Liver (tissue), 9 donors: ENCODE measurements around the gene RAD51B. TPM values are rescaled to one million over a fixed set of nuclear protein-coding genes. Genes with fewer than 3 reads are reported as not detected.

Source experiments
- DNase-seq: peaks from one replicate; pipeline ENCODE4 v3.0.0-alpha.2; 2017; ENCODE audit warnings: low spot score
- H3K27ac ChIP-seq, 2 donors: one replicate each; pipeline ENCODE4 v1.7.0; 2013; ENCODE audit warnings: inconsistent platforms in 2 of 2, low read length in 2 of 2, control low read depth in 1 of 2, low read depth in 1 of 2, mild to moderate bottlenecking in 1 of 2
- H3K27me3 ChIP-seq, 4 donors: one replicate each; pipeline versions ENCODE4 v1.6.1 to v1.7.0; 2013; ENCODE audit warnings: low read length in 3 of 4, inconsistent platforms in 1 of 4, mild to moderate bottlenecking in 1 of 4, moderate library complexity in 1 of 4; ENCODE audit not compliant: control insufficient read depth in 4 of 4, insufficient read depth in 4 of 4
- H3K36me3 ChIP-seq, 4 donors: one replicate each; pipeline versions ENCODE4 v1.6.1 to v1.7.0; 2013; ENCODE audit warnings: low read length in 3 of 4, mild to moderate bottlenecking in 3 of 4, low read depth in 1 of 4, moderate library complexity in 1 of 4; ENCODE audit not compliant: control insufficient read depth in 4 of 4, insufficient read depth in 3 of 4
- H3K4me1 ChIP-seq, 4 donors: one replicate each; pipeline versions ENCODE4 v1.6.1 to v1.7.0; 2013; ENCODE audit warnings: low read length in 3 of 4, mild to moderate bottlenecking in 3 of 4, moderate library complexity in 1 of 4; ENCODE audit not compliant: control insufficient read depth in 4 of 4, insufficient read depth in 4 of 4
- H3K4me3 ChIP-seq, 3 donors: one replicate each; pipeline versions ENCODE4 v1.6.1 to v1.7.0; 2013; ENCODE audit warnings: low read length in 3 of 3, control low read depth in 1 of 3, low read depth in 1 of 3, mild to moderate bottlenecking in 1 of 3
- H3K9ac ChIP-seq, 2 donors: one replicate each; pipeline ENCODE4 v1.7.0; 2013; ENCODE audit warnings: low read length in 2 of 2, mild to moderate bottlenecking in 2 of 2, moderate library complexity in 2 of 2, control low read depth in 1 of 2, low read depth in 1 of 2
- H3K9me3 ChIP-seq, 4 donors: one replicate each; pipeline versions ENCODE4 v1.6.1 to v1.7.0; 2013; ENCODE audit warnings: low read length in 3 of 4; ENCODE audit not compliant: control insufficient read depth in 4 of 4
- ATF3 ChIP-seq: IDR thresholded peaks from 2 replicates; pipeline ENCODE4 v1.6.1; 2016; ENCODE audit warnings: antibody characterized with exemption
- CTCF ChIP-seq: fragments of 150-350 bp; IDR thresholded peaks from 2 replicates; pipeline ENCODE4 v1.5.1; 2017; ENCODE audit warnings: improper control_type of control experiment, low read depth, low read length; ENCODE audit not compliant: missing input control
- EGR1 ChIP-seq, 2 donors: IDR thresholded peaks; 2 replicates each; pipeline ENCODE4 v1.6.1; 2016 to 2018; ENCODE audit warnings: antibody characterized with exemption in 2 of 2, low read depth in 2 of 2
- FOXA1 ChIP-seq: IDR thresholded peaks from 2 replicates; pipeline ENCODE4 v1.6.1; 2016; ENCODE audit warnings: antibody characterized with exemption
- FOXA2 ChIP-seq: IDR thresholded peaks from 2 replicates; pipeline ENCODE4 v1.6.1; 2016; ENCODE audit warnings: antibody characterized with exemption
- GABPA ChIP-seq, 2 donors: IDR thresholded peaks in 1 of 2; conservative IDR thresholded peaks in 1 of 2; 2 replicates each; pipeline ENCODE4 v1.6.1; 2016; ENCODE audit warnings: antibody characterized with exemption in 2 of 2, mild to moderate bottlenecking in 1 of 2, moderate library complexity in 1 of 2
- HNF4A ChIP-seq, 2 donors: conservative IDR thresholded peaks; 2 replicates each; pipeline ENCODE4 v1.6.1; 2016; ENCODE audit warnings: antibody characterized with exemption in 2 of 2, mild to moderate bottlenecking in 2 of 2
- HNF4G ChIP-seq: IDR thresholded peaks from 2 replicates; pipeline ENCODE4 v1.6.1; 2016; ENCODE audit warnings: antibody characterized with exemption
- JUND ChIP-seq, 2 donors: IDR thresholded peaks; 2 replicates each; pipeline ENCODE4 v1.6.1; 2016; ENCODE audit warnings: antibody characterized with exemption in 2 of 2
- MAX ChIP-seq: IDR thresholded peaks from 2 replicates; pipeline ENCODE4 v1.6.1; 2016; ENCODE audit warnings: antibody characterized with exemption
- NR2F2 ChIP-seq: IDR thresholded peaks from 2 replicates; pipeline ENCODE4 v1.6.1; 2016; ENCODE audit warnings: antibody characterized with exemption
- RAD21 ChIP-seq, 2 donors: IDR thresholded peaks; 2 replicates each; pipeline ENCODE4 v1.6.1; 2016; ENCODE audit warnings: antibody characterized with exemption in 2 of 2, mild to moderate bottlenecking in 2 of 2
- REST ChIP-seq: IDR thresholded peaks from 2 replicates; pipeline ENCODE4 v1.6.1; 2016; ENCODE audit warnings: antibody characterized with exemption, mild to moderate bottlenecking
- RXRA ChIP-seq, 2 donors: IDR thresholded peaks; 2 replicates each; pipeline ENCODE4 v1.6.1; 2017 to 2018; ENCODE audit warnings: antibody characterized with exemption in 2 of 2, mild to moderate bottlenecking in 1 of 2
- SP1 ChIP-seq: IDR thresholded peaks from 2 replicates; pipeline ENCODE4 v1.6.1; 2018; ENCODE audit warnings: antibody characterized with exemption, mild to moderate bottlenecking
- TAF1 ChIP-seq: conservative IDR thresholded peaks from 2 replicates; pipeline ENCODE4 v1.6.1; 2016; ENCODE audit warnings: antibody characterized with exemption, mild to moderate bottlenecking
- YY1 ChIP-seq: IDR thresholded peaks from 2 replicates; pipeline ENCODE4 v1.6.1; 2016; ENCODE audit warnings: antibody characterized with exemption, mild to moderate bottlenecking
- ZBTB33 ChIP-seq: IDR thresholded peaks from 2 replicates; pipeline ENCODE4 v1.6.1; 2016; ENCODE audit warnings: antibody characterized with exemption
- WGBS: extraction: QIAGEN DNeasy Blood & Tissue Kit; methylation state at CpG from one replicate; pipeline ENCODE4 v1.1.7; 2013; 5-methylcytosine and 5-hydroxymethylcytosine counted together
- polyA plus RNA-seq, 2 donors: library from polyadenylated mRNA; stranded (reverse) in 1 of 2; unstranded in 1 of 2; fragments of 200-250 nt in 1 of 2; fragments of >200 nt in 1 of 2; fragmentation: Nextera tagmentation in 1 of 2; extraction: Ambion mirVana in 1 of 2; gene quantifications; one replicate each; pipeline versions ENCODE4 v1.2.1 to v1.2.3, GENCODE V29; 2013 to 2015
- total RNA-seq, 2 donors: library from RNA; depleted of rRNA; stranded (reverse); fragments of >200 nt; gene quantifications; one replicate each; pipeline ENCODE4 v1.2.3, GENCODE V29; 2014
- donor health status: healthy.
- donor health status: healthy.
- donor health status: healthy.
- donor health status: healthy.
- donor health status: healthy.

Gene RAD51B
- total and polyA plus RNA-seq, 4 donors: 0.81 to 12.9 (median 2.4) TPM

GRCh38 chr14:68231898-68232297 is 412.3 kb downstream of the RAD51B start:
- TF ChIP-seq ATF3: no peak
- TF ChIP-seq FOXA1: no peak
- no peak for TF ChIP-seq HNF4G
- TF ChIP-seq YY1: no peak
- no peak for TF ChIP-seq FOXA2
- TF ChIP-seq REST: no peak
- no peak for TF ChIP-seq SP1
- no peak for TF ChIP-seq EGR1 (IDR thresholded peaks at IDR 0.05; ENCODE audit: low read depth in 2 of 2)
- TF ChIP-seq RAD21 (IDR thresholded peaks at IDR 0.05): no peak
- no peak for TF ChIP-seq ZBTB33
- no peak for TF ChIP-seq GABPA (IDR thresholded peaks at IDR 0.05 in 1 of 2, conservative IDR thresholded peaks at IDR 0.05 in 1 of 2)
- no peak for TF ChIP-seq JUND (IDR thresholded peaks at IDR 0.05)
- no peak for TF ChIP-seq MAX
- TF ChIP-seq HNF4A (conservative IDR thresholded peaks at IDR 0.05): no peak
- TF ChIP-seq RXRA (IDR thresholded peaks at IDR 0.05): no peak
- no peak for TF ChIP-seq NR2F2
- TF ChIP-seq TAF1: no peak
- peaks cover 0 to 57% (median 36%) of the 10 kb centered on the region in 4 donors for H3K4me1 ChIP-seq
- no peaks in the 10 kb centered on the region for H3K36me3 ChIP-seq
- H3K27me3 ChIP-seq: no peaks in the 10 kb centered on the region
- 29% methylated on average over 1 of the region's 1 CpG for WGBS
- H3K9ac ChIP-seq: peak overlapping the region in 1 of 2 donors; percentile 52
- peak overlapping the region; percentile 90 to 91 for H3K27ac ChIP-seq
- H3K9me3 ChIP-seq: no peaks in the 10 kb centered on the region
- H3K4me3 ChIP-seq: no peak overlapping the region
- DNase-seq: no peak

- peaks cover 0 to 61% (median 38%) of the 10 kb centered on the region in 4 donors for H3K4me1 ChIP-seq
- H3K9me3 ChIP-seq: no peaks in the 10 kb centered on the region
- no peaks in the 10 kb centered on the region for H3K27me3 ChIP-seq
- no peak overlapping the region for H3K4me3 ChIP-seq
- H3K36me3 ChIP-seq: no peaks in the 10 kb centered on the region
- WGBS: 26% methylated on average over 2 of the region's 2 CpGs
- peak overlapping the region; percentile 90 to 91 for H3K27ac ChIP-seq
- peak overlapping the region in 1 of 2 donors; percentile 52 for H3K9ac ChIP-seq
- DNase-seq: no peak
- TF ChIP-seq GABPA (IDR thresholded peaks at IDR 0.05 in 1 of 2, conservative IDR thresholded peaks at IDR 0.05 in 1 of 2) (no peak), FOXA1 (peak; percentile 31), TAF1 (no peak), MAX (peak; percentile 52), REST (peak; percentile 87), NR2F2 (peak; percentile 90), EGR1 (IDR thresholded peaks at IDR 0.05; ENCODE audit: low read depth in 2 of 2) (peak in 1 of 2 donors; percentile 62), YY1 (peak; percentile 77), FOXA2 (peak; percentile 66), HNF4A (conservative IDR thresholded peaks at IDR 0.05) (peak; percentile 67 to 77), ATF3 (peak; percentile 83), CTCF (no peak), JUND (IDR thresholded peaks at IDR 0.05) (peak; percentile 96 to 99)
These were observed 412.9 kb downstream of the RAD51B start for GRCh38 chr14:68232300-68233055.
